Measurements from ENCODE around the gene VPS37C. TPM values are rescaled to one million over a fixed set of nuclear protein-coding genes. Genes with fewer than 3 reads are reported as not detected.

VPS37C gene
- total and polyA plus RNA-seq, 2 of the 13 experiments (the other 11 are each of a cell fraction or from before 2014, with no cell fraction given), result 7.5 to 8.8 TPM

- H3K79me2 ChIP-seq (ENCODE audit: insufficient read depth, low read length), result no peaks in the 10 kb centered on the region
- intact Hi-C loops (cut with micrococcal nuclease; ENCODE audit: unreplicated experiment) (no loop called here), in situ Hi-C loops (cut with HindIII; ENCODE audit: extremely low pct_ligation_motif_present, low pct_unique_long_range_greater_than_20kb) (no loop called here)
- FAIRE-seq (no peak), DNase-seq (ENCODE audit: low spot score) (no peak), ATAC-seq (no peak)
- no peak overlapping the region for H3K4me2 ChIP-seq (ENCODE audit: low read depth, low read length)
- no peak overlapping the region for H2AFZ ChIP-seq (ENCODE audit: low read length)
- H3K27ac ChIP-seq (ENCODE audit: extremely low read length, insufficient read depth, low read length), result no peak overlapping the region
- no TSS peak for BruUV-seq (replicated peaks)
- H4K20me1 ChIP-seq (ENCODE audit: insufficient read depth, low read length), result no peaks in the 10 kb centered on the region
- H3K9ac ChIP-seq (ENCODE audit: insufficient read depth, low read depth, low read length), result no peak overlapping the region
- POLR2A ChIA-PET, result no interaction called here
- H3K4me1 ChIP-seq (ENCODE audit: insufficient read depth, low read length), result no peaks in the 10 kb centered on the region
- H3K4me3 ChIP-seq (replicated peaks in 1 of 3; ENCODE audit: insufficient read depth in 1 of 3, low read depth in 2 of 3, low read length in 3 of 3), result no peak overlapping the region
- peaks cover 1 to 32% of the 10 kb centered on the region in 2 experiments; a peak in 2 of 5 replicates for H3K27me3 ChIP-seq (ENCODE audit: control insufficient read depth in 1 of 2, insufficient read depth in 2 of 2, low read length in 2 of 2)
- H3K9me3 ChIP-seq (ENCODE audit: low read length), result no peaks in the 10 kb centered on the region
- WGBS (ENCODE audit: low lambda C conversion rate), result 44% methylated on average over 6 of the region's 6 CpGs
- CTCF ChIA-PET (ENCODE audit: low intra/inter-chr PET ratio, low total read pairs), result interaction anchor here (1.2 kb wide), 1 partner anchor 45 kb away, joined by 3 read pairs; no protein-coding TSS in a partner anchor
- H3K36me3 ChIP-seq (replicated peaks in 1 of 2; ENCODE audit: control insufficient read depth in 1 of 2, insufficient read depth in 2 of 2, low read length in 2 of 2), result no peaks in the 10 kb centered on the region
- no peak for TF ChIP-seq ZNF225 (CRISPR knock-in tag; IDR thresholded peaks at IDR 0.05)
- TF ChIP-seq SAFB2 (CRISPR knock-in tag; IDR thresholded peaks at IDR 0.05; ENCODE audit: borderline replicate concordance, low read depth), result no peak
- no peak for TF ChIP-seq ZHX2 (IDR thresholded peaks at IDR 0.05; ENCODE audit: low read depth)
- TF ChIP-seq ZHX2 (CRISPR knock-in tag; IDR thresholded peaks at IDR 0.05; ENCODE audit: borderline replicate concordance), result no peak
- TF ChIP-seq CEBPB (IDR thresholded peaks at IDR 0.05; ENCODE audit: borderline replicate concordance, low read depth, low read length), result no peak
- TF ChIP-seq ZNF12 (CRISPR knock-in tag; IDR thresholded peaks at IDR 0.05), result no peak
- TF ChIP-seq ZNF460 (CRISPR knock-in tag; IDR thresholded peaks at IDR 0.05; ENCODE audit: borderline replicate concordance), result no peak
- no peak for TF ChIP-seq ZBTB4 (CRISPR knock-in tag; IDR thresholded peaks at IDR 0.05; ENCODE audit: borderline replicate concordance)
- no peak for TF ChIP-seq YEATS4 (CRISPR knock-in tag; IDR thresholded peaks at IDR 0.05; ENCODE audit: borderline replicate concordance)
- TF ChIP-seq MXD4 (CRISPR knock-in tag; IDR thresholded peaks at IDR 0.05), result no peak
Observed at GRCh38 chr11:61174949-61175348, 13.7 kb upstream of the VPS37C start.

All from HepG2 (cell line).